ENCODE data around the gene CALHM3. TPM values are rescaled to one million over a fixed set of nuclear protein-coding genes. Genes with fewer than 3 reads are reported as not detected.
A peak's percentile ranks its signal among the peaks of the same experiment; 100 is the strongest.

Gene CALHM3
- total and polyA plus RNA-seq, 7 experiments from 2014 or later: not detected

DNA sequence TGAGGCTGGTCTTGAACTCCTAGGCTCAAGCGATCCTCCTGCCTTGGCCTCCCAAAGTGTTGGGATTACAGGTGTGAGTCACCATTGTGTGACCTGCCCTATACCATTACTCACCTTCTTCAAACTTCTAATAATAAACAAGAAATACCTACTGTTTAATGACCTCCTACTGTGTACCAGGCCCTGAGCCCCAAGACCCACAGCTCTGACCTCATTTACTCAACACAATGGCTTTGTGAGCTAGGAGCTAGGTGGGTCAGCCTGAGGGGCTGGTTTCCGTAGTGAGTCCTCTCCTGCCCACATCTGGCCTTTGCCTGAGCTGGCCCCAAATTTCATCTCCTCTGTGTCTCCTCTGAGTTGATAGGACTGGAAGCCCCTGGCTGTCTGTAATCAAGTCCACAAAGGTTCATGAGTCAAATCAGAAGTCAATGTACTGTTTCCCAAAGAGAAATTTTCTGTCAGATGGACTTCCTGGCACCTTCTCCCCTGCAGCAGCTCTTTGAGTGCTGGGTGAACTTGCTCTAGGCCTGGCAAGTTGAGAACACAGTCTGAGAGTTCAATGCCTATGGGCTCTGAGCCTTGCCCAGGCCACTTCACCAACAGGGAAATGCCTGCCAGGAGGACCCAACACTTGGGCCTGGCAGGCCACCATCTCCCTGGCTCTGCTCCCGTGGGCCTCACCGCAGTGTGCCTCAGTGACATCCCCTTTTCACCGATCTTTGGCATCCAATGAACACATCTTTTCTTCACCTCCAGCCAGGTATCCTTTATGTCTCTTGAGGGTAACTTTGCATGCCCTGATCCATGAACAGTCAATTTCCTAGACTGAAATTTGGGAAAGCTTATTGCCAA is 38.4 kb upstream of the CALHM3 start:
- H3K4me1 Mint-ChIP-seq: peaks cover 0 to 9% (median 0%) of the 10 kb centered on the region in 7 donors
- peaks cover 0 to 1% (median 0%) of the 10 kb centered on the region in 11 donors for H3K9me3 Mint-ChIP-seq
- Histone ChIP-seq H3K27ac (ENCODE audit: low read depth, low read length) (no peak overlapping the region), H3K4me3 (ENCODE audit: low read length) (no peak overlapping the region), H3K4me1 (ENCODE audit: control insufficient read depth in 2 of 2, insufficient read depth in 2 of 2, low read length in 2 of 2) (no peaks in the 10 kb centered on the region), H3K9me3 (ENCODE audit: control insufficient read depth in 2 of 3, low read length in 3 of 3) (no peaks in the 10 kb centered on the region), H3K36me3 (ENCODE audit: control insufficient read depth in 2 of 3, insufficient read depth in 3 of 3, low read length in 3 of 3) (no peaks in the 10 kb centered on the region), H3K27me3 (ENCODE audit: control insufficient read depth in 2 of 2, insufficient read depth in 2 of 2, low read length in 2 of 2) (no peaks in the 10 kb centered on the region)
- ATAC-seq (no peak), DNase-seq (no peak)
- peaks cover 0 to 14% (median 0%) of the 10 kb centered on the region in 5 donors for H3K27me3 Mint-ChIP-seq
- CTCF ChIA-PET: no interaction called here
- H3K4me3 Mint-ChIP-seq: no peak overlapping the region
- H3K27ac Mint-ChIP-seq: peak overlapping the region in 1 of 9 donors; percentile 21
- intact Hi-C loops (cut with micrococcal nuclease): no loop called here
- POLR2A ChIA-PET: interaction anchor here (0.7 kb wide), 1 partner anchor 475 kb away, joined by 3 read pairs; no protein-coding TSS in a partner anchor
- H3K36me3 Mint-ChIP-seq: peaks cover 0 to 1% (median 0%) of the 10 kb centered on the region in 5 donors

DNA sequence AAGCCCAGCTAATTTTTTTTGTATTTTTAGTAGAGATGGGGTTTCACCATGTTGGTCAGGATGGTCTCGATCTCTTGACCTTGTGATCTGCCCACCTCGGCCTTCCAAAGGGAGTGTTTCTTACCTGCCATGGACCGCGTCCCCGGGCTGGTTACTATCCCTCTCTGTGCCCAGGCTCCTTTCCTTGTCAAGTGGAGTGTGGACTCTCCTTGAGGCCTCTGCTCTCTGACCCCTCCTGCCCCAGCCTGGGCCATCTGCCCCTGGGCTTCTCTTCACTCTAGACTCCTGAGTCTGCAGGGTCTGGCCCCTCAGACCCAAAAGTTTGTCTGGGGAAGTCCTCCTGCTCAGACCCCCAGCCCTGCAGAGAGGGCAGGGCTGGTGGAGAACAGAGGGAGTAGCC is 35.2 kb upstream of the CALHM3 start:
- H3K4me3 ChIP-seq (ENCODE audit: low read length): no peak overlapping the region
- DNase-seq (no peak), ATAC-seq (no peak)
- H3K27me3 Mint-ChIP-seq: peaks cover 0 to 16% (median 0%) of the 10 kb centered on the region in 5 donors
- ChIA-PET CTCF (no interaction called here), POLR2A (no interaction called here)
- H3K27me3 ChIP-seq (ENCODE audit: control insufficient read depth in 2 of 2, insufficient read depth in 2 of 2, low read length in 2 of 2): no peaks in the 10 kb centered on the region
- no peaks in the 10 kb centered on the region for H3K36me3 ChIP-seq (ENCODE audit: control insufficient read depth in 2 of 3, insufficient read depth in 3 of 3, low read length in 3 of 3)
- H3K4me3 Mint-ChIP-seq: no peak overlapping the region
- intact Hi-C loops (cut with micrococcal nuclease): no loop called here
- H3K4me1 Mint-ChIP-seq: peaks cover 0 to 9% (median 0%) of the 10 kb centered on the region in 7 donors
- peaks cover 0 to 1% (median 0%) of the 10 kb centered on the region in 5 donors for H3K36me3 Mint-ChIP-seq
- H3K27ac Mint-ChIP-seq: no peak overlapping the region
- H3K9me3 Mint-ChIP-seq: no peaks in the 10 kb centered on the region
- no peaks in the 10 kb centered on the region for H3K9me3 ChIP-seq (ENCODE audit: control insufficient read depth in 2 of 3, low read length in 3 of 3)
- H3K27ac ChIP-seq (ENCODE audit: low read depth, low read length): no peak overlapping the region
- no peaks in the 10 kb centered on the region for H3K4me1 ChIP-seq (ENCODE audit: control insufficient read depth in 2 of 2, insufficient read depth in 2 of 2, low read length in 2 of 2)

DNA sequence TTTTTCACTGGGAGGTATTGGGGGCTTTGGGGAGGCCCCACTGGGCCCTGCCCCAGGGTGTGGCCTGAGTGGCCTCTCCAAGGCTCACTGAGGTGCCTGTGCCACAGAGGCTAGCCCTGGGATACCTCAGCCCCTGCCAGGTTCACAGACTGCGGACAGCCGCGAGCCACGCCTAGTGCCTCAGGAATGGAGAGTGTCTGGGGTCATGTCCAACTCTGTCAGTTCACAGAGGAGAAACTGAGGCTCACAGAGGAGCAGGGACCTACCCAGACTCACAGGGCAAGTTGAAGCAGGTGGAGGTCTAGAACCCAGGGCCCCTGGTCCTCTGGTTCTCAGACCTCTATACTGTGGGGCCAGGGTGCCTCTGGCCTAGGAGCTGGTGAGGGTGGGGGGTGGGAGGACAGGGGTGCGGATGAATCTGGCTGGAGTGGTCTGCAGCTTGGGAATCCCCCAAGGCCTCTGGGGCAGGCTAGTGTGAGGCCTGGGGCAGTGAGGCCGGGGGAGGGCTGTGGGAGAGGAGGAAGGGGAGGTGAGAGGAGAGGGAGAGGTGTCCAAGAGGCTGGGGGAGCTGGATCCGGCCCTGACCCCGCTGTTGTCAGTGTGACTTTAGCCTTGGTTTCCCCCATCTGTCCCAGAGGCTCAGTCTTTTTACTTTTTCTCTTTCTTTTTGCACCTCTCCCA is 34.5 kb upstream of the CALHM3 start:
- ChIA-PET POLR2A (no interaction called here), CTCF (no interaction called here)
- no peaks in the 10 kb centered on the region for H3K9me3 Mint-ChIP-seq
- H3K4me3 Mint-ChIP-seq: no peak overlapping the region
- H3K4me1 Mint-ChIP-seq: peaks cover 0 to 9% (median 0%) of the 10 kb centered on the region in 7 donors
- H3K9me3 ChIP-seq (ENCODE audit: control insufficient read depth in 2 of 3, low read length in 3 of 3): no peaks in the 10 kb centered on the region
- no peaks in the 10 kb centered on the region for H3K27me3 ChIP-seq (ENCODE audit: control insufficient read depth in 2 of 2, insufficient read depth in 2 of 2, low read length in 2 of 2)
- H3K4me1 ChIP-seq (ENCODE audit: control insufficient read depth in 2 of 2, insufficient read depth in 2 of 2, low read length in 2 of 2): no peaks in the 10 kb centered on the region
- intact Hi-C loops (cut with micrococcal nuclease): no loop called here
- H3K27me3 Mint-ChIP-seq: peaks cover 0 to 17% (median 0%) of the 10 kb centered on the region in 5 donors
- H3K36me3 Mint-ChIP-seq: peaks cover 0 to 1% (median 0%) of the 10 kb centered on the region in 5 donors
- H3K36me3 ChIP-seq (ENCODE audit: control insufficient read depth in 2 of 3, insufficient read depth in 3 of 3, low read length in 3 of 3): no peaks in the 10 kb centered on the region
- ATAC-seq (no peak), DNase-seq (no peak)
- H3K27ac ChIP-seq (ENCODE audit: low read depth, low read length): no peak overlapping the region
- H3K27ac Mint-ChIP-seq: no peak overlapping the region
- no peak overlapping the region for H3K4me3 ChIP-seq (ENCODE audit: low read length)

DNA sequence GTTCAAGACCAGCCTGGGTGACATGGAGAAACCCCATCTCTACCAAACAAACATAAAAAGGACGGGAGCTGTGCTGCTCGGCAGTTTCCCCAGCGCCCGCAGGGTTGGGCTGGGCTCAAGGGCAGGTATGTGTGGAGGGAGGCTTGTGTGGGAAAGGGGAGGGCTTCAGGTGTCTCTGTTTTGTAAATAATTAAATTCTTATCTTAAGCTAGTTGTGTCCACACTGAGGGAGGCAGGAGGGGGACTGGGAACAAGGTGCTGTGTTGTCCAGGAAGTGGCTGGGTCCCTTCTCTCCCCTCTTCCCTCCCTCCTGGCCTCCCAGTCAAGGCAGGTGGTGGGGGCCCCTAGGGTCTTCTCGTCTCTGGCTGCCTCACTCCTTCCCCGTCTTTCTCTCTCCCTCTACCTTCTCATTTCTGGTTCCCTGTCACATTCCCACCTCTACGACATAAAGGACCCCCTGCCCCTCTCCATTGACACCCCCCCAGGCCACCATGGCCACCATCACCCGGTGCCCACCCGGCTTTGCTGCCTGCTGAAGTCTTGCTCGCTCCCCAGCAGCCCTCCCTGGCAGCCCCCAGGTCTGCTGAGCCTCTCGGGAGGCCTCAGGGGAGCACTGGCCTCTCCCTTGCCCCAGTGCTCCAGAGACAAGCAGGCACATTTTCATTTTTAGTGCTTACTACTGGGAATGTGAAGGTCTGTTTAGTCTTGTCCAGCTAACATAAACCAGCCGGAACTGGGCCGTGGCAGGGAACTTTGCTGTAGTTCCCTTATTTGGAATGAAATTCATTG is 33.7 kb upstream of the CALHM3 start:
- intact Hi-C loops (cut with micrococcal nuclease): no loop called here
- peaks cover 0 to 22% (median 0%) of the 10 kb centered on the region in 5 donors for H3K27me3 Mint-ChIP-seq
- ATAC-seq (no peak), DNase-seq (no peak)
- no peaks in the 10 kb centered on the region for H3K9me3 Mint-ChIP-seq
- no peaks in the 10 kb centered on the region for H3K36me3 ChIP-seq (ENCODE audit: control insufficient read depth in 2 of 3, insufficient read depth in 3 of 3, low read length in 3 of 3)
- H3K4me3 ChIP-seq (ENCODE audit: low read length): no peak overlapping the region
- H3K27ac ChIP-seq (ENCODE audit: low read depth, low read length): no peak overlapping the region
- peaks cover 0 to 9% (median 0%) of the 10 kb centered on the region in 7 donors for H3K4me1 Mint-ChIP-seq
- H3K4me1 ChIP-seq (ENCODE audit: control insufficient read depth in 2 of 2, insufficient read depth in 2 of 2, low read length in 2 of 2): no peaks in the 10 kb centered on the region
- POLR2A ChIA-PET: no interaction called here
- H3K36me3 Mint-ChIP-seq: peaks cover 0 to 1% (median 0%) of the 10 kb centered on the region in 5 donors
- no peak overlapping the region for H3K27ac Mint-ChIP-seq
- H3K9me3 ChIP-seq (ENCODE audit: control insufficient read depth in 2 of 3, low read length in 3 of 3): no peaks in the 10 kb centered on the region
- CTCF ChIA-PET: no interaction called here
- no peak overlapping the region for H3K4me3 Mint-ChIP-seq
- H3K27me3 ChIP-seq (ENCODE audit: control insufficient read depth in 2 of 2, insufficient read depth in 2 of 2, low read length in 2 of 2): no peaks in the 10 kb centered on the region

DNA sequence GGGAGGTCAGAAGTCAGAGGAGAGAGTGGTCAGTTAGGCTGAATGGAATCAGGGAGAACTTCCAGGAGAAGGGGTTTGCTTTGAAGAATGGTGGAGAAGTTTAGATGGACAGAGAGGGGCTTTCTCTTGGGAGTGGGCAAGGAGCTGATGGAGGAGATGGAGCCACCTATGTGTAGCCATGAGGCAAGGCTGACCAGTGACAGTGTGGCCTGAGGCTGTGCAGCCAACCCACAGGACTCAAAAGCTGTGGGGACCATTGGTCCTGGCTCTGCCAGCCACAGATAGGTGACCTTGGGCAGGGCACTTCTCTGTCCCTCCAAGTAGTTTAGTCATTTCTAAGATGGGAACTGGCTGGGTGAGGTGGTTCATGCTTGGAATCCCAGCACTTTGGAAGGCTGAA is 33.1 kb upstream of the CALHM3 start:
- intact Hi-C loops (cut with micrococcal nuclease): no loop called here
- no peak for DNase-seq
- no peak overlapping the region for H3K27ac Mint-ChIP-seq
- Histone ChIP-seq H3K9me3 (ENCODE audit: control insufficient read depth in 2 of 3, low read length in 3 of 3) (no peaks in the 10 kb centered on the region), H3K4me3 (ENCODE audit: low read length) (no peak overlapping the region), H3K27me3 (ENCODE audit: control insufficient read depth in 2 of 2, insufficient read depth in 2 of 2, low read length in 2 of 2) (no peaks in the 10 kb centered on the region), H3K36me3 (ENCODE audit: control insufficient read depth in 2 of 3, insufficient read depth in 3 of 3, low read length in 3 of 3) (no peaks in the 10 kb centered on the region), H3K4me1 (ENCODE audit: control insufficient read depth in 2 of 2, insufficient read depth in 2 of 2, low read length in 2 of 2) (no peaks in the 10 kb centered on the region), H3K27ac (ENCODE audit: low read depth, low read length) (no peak overlapping the region)
- H3K36me3 Mint-ChIP-seq: peaks cover 0 to 1% (median 0%) of the 10 kb centered on the region in 5 donors
- no peak for ATAC-seq
- H3K9me3 Mint-ChIP-seq: no peaks in the 10 kb centered on the region
- ChIA-PET CTCF (no interaction called here), POLR2A (no interaction called here)
- peaks cover 0 to 28% (median 0%) of the 10 kb centered on the region in 5 donors for H3K27me3 Mint-ChIP-seq
- no peak overlapping the region for H3K4me3 Mint-ChIP-seq
- peaks cover 0 to 9% (median 0%) of the 10 kb centered on the region in 7 donors for H3K4me1 Mint-ChIP-seq

DNA sequence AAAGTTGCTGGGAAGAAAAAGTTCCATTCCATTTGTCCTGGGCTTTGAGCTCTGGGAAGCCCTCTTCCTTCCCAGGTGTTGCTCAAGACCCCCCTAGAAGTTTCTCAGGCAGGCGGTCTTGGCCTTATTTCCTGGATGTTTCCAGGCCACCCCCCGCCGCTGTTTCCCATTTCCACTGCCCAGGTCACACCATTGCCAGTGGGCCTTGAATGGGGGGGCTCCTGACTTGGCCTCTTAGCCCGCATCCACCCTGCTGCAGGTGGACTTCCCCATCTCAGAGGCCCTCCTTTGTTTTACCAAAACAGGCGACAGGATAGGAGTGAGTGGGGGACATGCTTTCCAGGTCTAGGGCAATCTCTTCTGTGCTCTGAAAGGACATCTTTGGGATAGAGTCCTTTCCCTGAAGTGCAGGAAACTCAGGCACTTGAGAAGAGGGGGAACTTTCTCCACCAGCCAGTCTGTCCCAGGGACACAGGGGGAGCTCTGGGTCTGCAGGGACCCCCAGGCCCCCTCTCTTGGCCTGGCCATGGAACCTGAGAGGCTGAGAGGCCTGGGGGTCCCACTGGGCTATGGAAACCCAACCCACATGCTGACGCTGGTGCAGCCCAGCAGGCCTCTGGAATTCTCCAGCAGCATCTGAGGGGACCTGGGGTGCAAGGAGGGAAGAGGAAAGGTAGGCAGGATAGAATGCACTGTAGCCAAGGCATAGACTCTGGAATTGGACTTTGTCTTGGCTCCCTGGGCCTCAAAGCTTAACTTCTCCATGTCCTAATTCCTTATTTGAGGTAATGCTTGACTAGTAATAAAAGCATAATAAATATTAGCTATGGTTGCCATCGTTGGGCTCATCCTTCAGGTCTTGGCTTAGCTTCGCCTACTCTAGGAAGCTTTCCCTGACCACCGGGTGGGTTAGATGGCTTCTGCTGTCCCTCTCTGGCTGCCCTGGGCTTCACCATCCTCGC is 32.0 kb upstream of the CALHM3 start:
- H3K36me3 ChIP-seq (ENCODE audit: control insufficient read depth in 2 of 3, insufficient read depth in 3 of 3, low read length in 3 of 3): no peaks in the 10 kb centered on the region
- intact Hi-C loops (cut with micrococcal nuclease): no loop called here
- no peaks in the 10 kb centered on the region for H3K9me3 ChIP-seq (ENCODE audit: control insufficient read depth in 2 of 3, low read length in 3 of 3)
- no peak for ATAC-seq
- CTCF ChIA-PET: no interaction called here
- no peak overlapping the region for H3K27ac Mint-ChIP-seq
- H3K9me3 Mint-ChIP-seq: no peaks in the 10 kb centered on the region
- H3K4me1 ChIP-seq (ENCODE audit: control insufficient read depth in 2 of 2, insufficient read depth in 2 of 2, low read length in 2 of 2): no peaks in the 10 kb centered on the region
- peaks cover 0 to 36% (median 4%) of the 10 kb centered on the region in 5 donors for H3K27me3 Mint-ChIP-seq
- peaks cover 0 to 9% (median 0%) of the 10 kb centered on the region in 7 donors for H3K4me1 Mint-ChIP-seq
- no peak overlapping the region for H3K4me3 ChIP-seq (ENCODE audit: low read length)
- peaks cover 0 to 1% (median 0%) of the 10 kb centered on the region in 5 donors for H3K36me3 Mint-ChIP-seq
- H3K4me3 Mint-ChIP-seq: no peak overlapping the region
- POLR2A ChIA-PET: no interaction called here
- DNase-seq: no peak
- no peak overlapping the region for H3K27ac ChIP-seq (ENCODE audit: low read depth, low read length)
- H3K27me3 ChIP-seq (ENCODE audit: control insufficient read depth in 2 of 2, insufficient read depth in 2 of 2, low read length in 2 of 2): no peaks in the 10 kb centered on the region

Data from naive thymus-derived CD4-positive, alpha-beta T cell (primary cell).